Endodermal cell (in vitro differentiated cells): ENCODE measurements around the gene FGF3. TPM values are rescaled to one million over a fixed set of nuclear protein-coding genes. Genes with fewer than 3 reads are reported as not detected.
A peak's percentile ranks its signal among the peaks of the same experiment; 100 is the strongest.

ENCODE experiments used
- DNase-seq: peaks from one replicate; pipeline ENCODE4 v3.0.0-alpha.2; 2017
- H3K27ac ChIP-seq: 2 replicates; pipeline ENCODE4 v1.5.1; 2013; ENCODE audit warnings: mild to moderate bottlenecking, low read depth, low read length, moderate library complexity
- H3K27me3 ChIP-seq: 2 replicates; pipeline ENCODE4 v1.6.1; 2013; ENCODE audit warnings: mild to moderate bottlenecking, low read length, moderate library complexity; ENCODE audit not compliant: insufficient read depth, control insufficient read depth, poor library complexity, severe bottlenecking
- H3K36me3 ChIP-seq: 2 replicates; pipeline ENCODE4 v1.7.0; 2013; ENCODE audit warnings: mild to moderate bottlenecking, low read length, moderate library complexity; ENCODE audit not compliant: control insufficient read depth, insufficient read depth
- H3K4me1 ChIP-seq: one replicate; pipeline ENCODE4 v1.7.0; 2013; ENCODE audit warnings: low read length; ENCODE audit not compliant: control insufficient read depth, insufficient read depth
- H3K4me3 ChIP-seq: 2 replicates; pipeline ENCODE4 v1.5.1; 2013; ENCODE audit warnings: mild to moderate bottlenecking, low read length, moderate library complexity
- H3K9ac ChIP-seq: 2 replicates; pipeline ENCODE4 v1.6.1; 2013; ENCODE audit warnings: mild to moderate bottlenecking, low read length, moderate library complexity; ENCODE audit not compliant: poor library complexity, severe bottlenecking; ENCODE audit errors: extremely low read depth
- H3K9me3 ChIP-seq: 2 replicates; pipeline ENCODE4 v1.6.1; 2013; ENCODE audit warnings: mild to moderate bottlenecking, low read length, moderate library complexity; ENCODE audit not compliant: control insufficient read depth
- H3K27ac Mint-ChIP-seq: 2 replicates; pipeline ENCODE4 v1.8.0; 2020; ENCODE audit warnings: mixed read lengths
- H3K27me3 Mint-ChIP-seq: 2 replicates; pipeline ENCODE4 v1.8.0; 2021; ENCODE audit warnings: mild to moderate bottlenecking, mixed read lengths; ENCODE audit not compliant: insufficient read depth
- H3K36me3 Mint-ChIP-seq: 2 replicates; pipeline ENCODE4 v1.8.0; 2020; ENCODE audit warnings: low read depth, mixed read lengths
- H3K4me1 Mint-ChIP-seq: 2 replicates; pipeline ENCODE4 v1.8.0; 2020; ENCODE audit warnings: mixed read lengths
- H3K4me3 Mint-ChIP-seq: 2 replicates; pipeline ENCODE4 v1.8.0; 2020; ENCODE audit warnings: mild to moderate bottlenecking, moderate library complexity, mixed read lengths
- H3K9me3 Mint-ChIP-seq: 2 replicates; pipeline ENCODE4 v1.8.0; 2020; ENCODE audit warnings: mild to moderate bottlenecking, mixed read lengths
- WGBS, 2 experiments: methylation state at CpG; one replicate each; pipeline versions ENCODE4 v1.1.5 to v1.1.7; 2013; ENCODE audit warnings: missing lambda C conversion rate in 2 of 2, mixed read lengths in 1 of 2; ENCODE audit not compliant: insufficient coverage in 1 of 2, insufficient read length in 1 of 2; 5-methylcytosine and 5-hydroxymethylcytosine counted together
- total RNA-seq, 2 donors: library from RNA; stranded (reverse); fragmentation: NEBNext Ultra II Directional in 1 of 2; extraction: Animal tissue kit (Norgen Biotek cat#: 25700) in 1 of 2; gene quantifications; 2 replicates in 1 of 2; 3 replicates in 1 of 2; pipeline ENCODE4 v1.2.1, GENCODE V29; 2021
- TF ChIP-seq, protein P1 (sequence below): fragments of 200-600 bp; sonication (generic); conservative IDR thresholded peaks from 2 replicates; pipeline ENCODE4 v1.5.0; 2021; ENCODE audit warnings: antibody characterized with exemption, mild to moderate bottlenecking

FGF3 gene
- total RNA-seq, 2 donors from 2014 or later = not detected

DNA sequence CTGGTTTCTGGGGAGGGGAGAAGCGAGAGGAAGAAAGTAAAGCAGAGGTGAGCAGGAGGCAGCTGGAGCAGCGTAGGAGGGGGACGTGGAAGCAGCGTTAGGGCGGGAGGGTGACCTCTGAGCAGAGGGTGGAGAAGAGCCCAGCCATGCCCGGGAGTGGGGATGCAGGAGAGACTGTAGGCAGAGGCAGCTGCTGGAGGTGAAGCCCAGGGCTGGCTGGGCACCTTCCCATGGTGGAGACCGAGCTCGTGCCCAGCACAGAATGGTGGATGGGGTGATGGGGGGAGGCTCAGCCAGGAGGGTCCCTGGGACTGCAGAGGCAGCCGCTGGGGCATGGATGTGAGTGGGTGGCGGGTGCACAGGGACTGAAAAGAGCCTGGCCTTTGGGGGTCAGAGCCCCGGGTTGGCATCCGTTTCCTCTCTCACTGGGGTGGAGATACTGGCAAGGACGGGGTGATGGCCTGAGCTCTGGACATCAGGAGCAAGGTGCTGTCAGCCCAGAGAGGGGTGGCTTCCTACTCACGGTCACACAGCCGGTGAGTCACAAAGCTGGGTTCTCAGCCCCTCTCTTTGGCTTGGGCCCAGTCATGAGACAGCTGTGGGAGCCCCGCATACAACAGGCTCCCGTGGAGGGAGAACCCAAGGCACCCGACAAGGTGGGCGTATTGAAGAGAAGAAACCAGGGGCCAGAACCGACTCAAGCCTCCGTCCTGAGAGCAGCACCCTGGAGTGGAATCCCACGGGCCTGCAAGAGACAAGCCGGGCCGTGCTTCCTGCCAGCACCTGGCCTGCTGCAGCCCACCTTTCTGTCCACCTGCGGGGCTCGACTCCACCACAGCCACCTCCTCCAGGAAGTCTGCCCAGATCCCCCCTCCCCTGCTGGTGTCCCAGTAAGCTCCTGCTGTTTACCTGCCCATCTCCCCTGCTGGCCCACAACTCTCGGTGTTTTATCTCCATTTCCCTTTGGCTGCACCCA is 45.8 kb upstream of the FGF3 start:
- Histone ChIP-seq H3K9ac (no peak overlapping the region), H3K27me3 (no peaks in the 10 kb centered on the region), H3K9me3 (no peaks in the 10 kb centered on the region), H3K4me1 (no peaks in the 10 kb centered on the region), H3K36me3 (no peaks in the 10 kb centered on the region), H3K4me3 (no peak overlapping the region), H3K27ac (no peak overlapping the region)
- Mint-ChIP-seq H3K9me3 (no peaks in the 10 kb centered on the region), H3K27ac (no peak overlapping the region), H3K27me3 (peaks cover 9% of the 10 kb centered on the region), H3K36me3 (no peaks in the 10 kb centered on the region), H3K4me1 (no peaks in the 10 kb centered on the region), H3K4me3 (no peak overlapping the region)
- 85 to 93% methylated on average over 21 to 27 of the region's 27 CpGs for WGBS, 2 experiments
- peak; percentile 55 for DNase-seq
- TF ChIP-seq, protein P1, sequence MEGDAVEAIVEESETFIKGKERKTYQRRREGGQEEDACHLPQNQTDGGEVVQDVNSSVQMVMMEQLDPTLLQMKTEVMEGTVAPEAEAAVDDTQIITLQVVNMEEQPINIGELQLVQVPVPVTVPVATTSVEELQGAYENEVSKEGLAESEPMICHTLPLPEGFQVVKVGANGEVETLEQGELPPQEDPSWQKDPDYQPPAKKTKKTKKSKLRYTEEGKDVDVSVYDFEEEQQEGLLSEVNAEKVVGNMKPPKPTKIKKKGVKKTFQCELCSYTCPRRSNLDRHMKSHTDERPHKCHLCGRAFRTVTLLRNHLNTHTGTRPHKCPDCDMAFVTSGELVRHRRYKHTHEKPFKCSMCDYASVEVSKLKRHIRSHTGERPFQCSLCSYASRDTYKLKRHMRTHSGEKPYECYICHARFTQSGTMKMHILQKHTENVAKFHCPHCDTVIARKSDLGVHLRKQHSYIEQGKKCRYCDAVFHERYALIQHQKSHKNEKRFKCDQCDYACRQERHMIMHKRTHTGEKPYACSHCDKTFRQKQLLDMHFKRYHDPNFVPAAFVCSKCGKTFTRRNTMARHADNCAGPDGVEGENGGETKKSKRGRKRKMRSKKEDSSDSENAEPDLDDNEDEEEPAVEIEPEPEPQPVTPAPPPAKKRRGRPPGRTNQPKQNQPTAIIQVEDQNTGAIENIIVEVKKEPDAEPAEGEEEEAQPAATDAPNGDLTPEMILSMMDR = no peak

GRCh38 chr11:69863544-69864200 is 44.5 kb upstream of the FGF3 start:
- H3K4me1 ChIP-seq = no peaks in the 10 kb centered on the region
- no peak overlapping the region for H3K27ac ChIP-seq
- no peak overlapping the region for H3K27ac Mint-ChIP-seq

DNA sequence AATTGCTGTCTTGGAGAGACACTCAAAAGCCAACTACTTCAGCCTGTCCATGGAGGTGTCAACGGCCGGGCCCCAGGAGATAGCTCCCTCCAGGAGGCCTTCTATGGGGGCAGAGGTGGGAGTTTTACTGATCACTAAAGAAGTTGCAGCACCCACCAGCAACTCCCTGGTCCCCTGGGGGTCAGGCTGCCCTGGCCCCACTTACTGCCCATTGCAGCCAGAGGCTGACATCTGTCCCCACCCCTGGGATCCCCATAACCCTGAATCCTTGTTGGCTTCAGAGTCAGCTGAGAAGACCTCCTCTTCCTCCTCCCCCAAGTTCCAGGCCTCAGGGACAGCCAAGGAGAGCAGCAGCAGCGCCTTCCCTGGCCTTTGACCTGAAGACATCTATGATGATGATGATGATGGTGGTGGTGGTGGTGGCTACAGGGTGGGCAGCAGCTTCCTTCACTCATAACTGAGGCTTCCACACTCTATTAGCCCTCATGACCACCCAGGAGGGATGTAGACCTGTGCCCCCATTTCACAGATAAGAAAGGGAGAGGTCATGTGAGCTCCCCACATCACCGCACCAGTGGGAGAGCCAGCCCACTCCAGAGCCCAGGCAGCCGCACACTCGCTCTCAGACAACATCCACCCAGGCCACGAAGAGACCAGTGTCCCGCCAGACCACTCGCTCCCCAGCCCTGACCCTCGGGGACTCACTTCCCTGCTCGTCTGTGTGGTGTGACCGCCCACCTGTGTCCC is 43.8 kb upstream of the FGF3 start:
- WGBS, 2 experiments = 79 to 93% methylated on average over 9 to 11 of the region's 12 CpGs
- Histone ChIP-seq H3K9me3 (no peaks in the 10 kb centered on the region), H3K4me3 (no peak overlapping the region), H3K4me1 (no peaks in the 10 kb centered on the region), H3K36me3 (no peaks in the 10 kb centered on the region), H3K27ac (no peak overlapping the region), H3K27me3 (no peaks in the 10 kb centered on the region), H3K9ac (no peak overlapping the region)
- peaks cover 2% of the 10 kb centered on the region for H3K9me3 Mint-ChIP-seq
- no peak overlapping the region for H3K4me3 Mint-ChIP-seq
- H3K27ac Mint-ChIP-seq = no peak overlapping the region
- no peaks in the 10 kb centered on the region for H3K4me1 Mint-ChIP-seq
- H3K36me3 Mint-ChIP-seq = no peaks in the 10 kb centered on the region
- H3K27me3 Mint-ChIP-seq = peaks cover 9% of the 10 kb centered on the region
- TF ChIP-seq, protein P1 = no peak
- DNase-seq = no peak

More at GRCh38 chr11:69863544-69864200, 44.5 kb upstream of the FGF3 start:
- DNase-seq = peak; percentile 45
- no peak overlapping the region for H3K4me3 ChIP-seq
- peaks cover 9% of the 10 kb centered on the region for H3K27me3 Mint-ChIP-seq
- H3K36me3 ChIP-seq = no peaks in the 10 kb centered on the region
- no peaks in the 10 kb centered on the region for H3K36me3 Mint-ChIP-seq
- no peaks in the 10 kb centered on the region for H3K27me3 ChIP-seq
- H3K9me3 ChIP-seq = no peaks in the 10 kb centered on the region
- 90 to 97% methylated on average over 9 to 17 of the region's 17 CpGs for WGBS, 2 experiments
- H3K4me1 Mint-ChIP-seq = no peaks in the 10 kb centered on the region
- H3K9ac ChIP-seq = no peak overlapping the region
- peaks cover 2% of the 10 kb centered on the region for H3K9me3 Mint-ChIP-seq
- H3K4me3 Mint-ChIP-seq = no peak overlapping the region
- TF ChIP-seq, protein P1 = no peak
